T-cell (primary cell): ENCODE results near the gene IL17D. TPM values are rescaled to one million over a fixed set of nuclear protein-coding genes. Genes with fewer than 3 reads are reported as not detected.

Experiments used
- ATAC-seq, 4 experiments: fragments of 200-7000 bp in 3 of 4; fragments of 150-1000 bp in 1 of 4; cut with Tn5 transposase; replicated peaks in 1 of 4; 1 replicate in 3 of 4; 2 replicates in 1 of 4; pipeline ENCODE4 v1.10.0; 2021; ENCODE audit warnings: moderate library complexity in 3 of 4, mild to moderate bottlenecking in 2 of 4, moderate number of reproducible peaks in 1 of 4
- CTCF ChIA-PET, 2 donors: fragments of 300-600 bp; sonication (Branson Sonifier 250); formaldehyde crosslinking; loops; one replicate each; lab custom pipeline; 2022; ENCODE audit warnings: antibody characterized with exemption in 2 of 2; lab: Charles Lee
- POLR2A ChIA-PET, 2 donors: fragments of 300-600 bp; sonication (Branson Sonifier 250); formaldehyde crosslinking; loops; one replicate each; lab custom pipeline; 2022; ENCODE audit warnings: antibody characterized with exemption in 2 of 2; lab: Charles Lee
- DNase-seq, 35 experiments: peaks; one replicate each; pipeline versions ENCODE4 v3.0.0 to v3.0.0-alpha.2; 2013 to 2023
- H3K27ac ChIP-seq: one replicate; pipeline ENCODE4 v1.5.1; 2013; ENCODE audit warnings: low read length
- H3K27me3 ChIP-seq, 2 experiments: replicated peaks in 1 of 2; 1 replicate in 1 of 2; 2 replicates in 1 of 2; pipeline versions ENCODE4 v1.6.1 to v1.7.0; 2013; ENCODE audit warnings: low read length in 1 of 2, mixed read lengths in 1 of 2; ENCODE audit not compliant: control insufficient read depth in 2 of 2, insufficient read depth in 2 of 2; ENCODE audit errors: extremely low read depth in 1 of 2
- H3K36me3 ChIP-seq, 2 donors: 1 replicate in 1 of 2; 2 replicates in 1 of 2; pipeline versions ENCODE4 v1.6.1 to v1.7.0; 2013; ENCODE audit warnings: low read length in 1 of 2; ENCODE audit not compliant: control insufficient read depth in 2 of 2, insufficient read depth in 1 of 2; ENCODE audit errors: extremely low read depth in 1 of 2
- H3K4me1 ChIP-seq, 2 experiments: 1 replicate in 1 of 2; 2 replicates in 1 of 2; pipeline versions ENCODE4 v1.6.1 to v1.7.0; 2013; ENCODE audit warnings: low read length in 2 of 2, mixed read lengths in 1 of 2; ENCODE audit not compliant: insufficient read depth in 2 of 2, control insufficient read depth in 1 of 2; ENCODE audit errors: extremely low read depth in 1 of 2
- H3K4me3 ChIP-seq, 2 donors: 1 replicate in 1 of 2; 2 replicates in 1 of 2; pipeline versions ENCODE4 v1.5.1 to v1.7.0; 2013; ENCODE audit warnings: mild to moderate bottlenecking in 2 of 2, low read length in 1 of 2, moderate library complexity in 1 of 2; ENCODE audit not compliant: control insufficient read depth in 1 of 2; ENCODE audit errors: extremely low read depth in 1 of 2
- H3K9me3 ChIP-seq: 2 replicates; pipeline ENCODE4 v1.7.0; 2013
- H3K27ac Mint-ChIP-seq, 2 donors: one replicate each; pipeline ENCODE4 v1.8.0; 2020 to 2021; ENCODE audit warnings: mild to moderate bottlenecking in 2 of 2, mixed read lengths in 2 of 2
- H3K27me3 Mint-ChIP-seq, 2 donors: one replicate each; pipeline ENCODE4 v1.8.0; 2021 to 2022; ENCODE audit warnings: mixed read lengths in 2 of 2
- H3K36me3 Mint-ChIP-seq: one replicate; pipeline ENCODE4 v1.8.0; 2021; ENCODE audit warnings: mixed read lengths
- H3K4me1 Mint-ChIP-seq, 3 donors: one replicate each; pipeline ENCODE4 v1.8.0; 2020 to 2022; ENCODE audit warnings: mixed read lengths in 3 of 3, mild to moderate bottlenecking in 1 of 3
- H3K4me3 Mint-ChIP-seq, 3 donors: one replicate each; pipeline ENCODE4 v1.8.0; 2020 to 2022; ENCODE audit warnings: mild to moderate bottlenecking in 3 of 3, mixed read lengths in 3 of 3, moderate library complexity in 3 of 3
- H3K9me3 Mint-ChIP-seq, 3 donors: one replicate each; pipeline ENCODE4 v1.8.0; 2020 to 2022; ENCODE audit warnings: mixed read lengths in 3 of 3
- WGBS: methylation state at CpG from one replicate; pipeline ENCODE4 v1.1.5; 2013; ENCODE audit warnings: missing lambda C conversion rate; ENCODE audit not compliant: insufficient coverage; 5-methylcytosine and 5-hydroxymethylcytosine counted together
- total RNA-seq, 35 experiments: library from RNA in 6 of 35; stranded (reverse) in 6 of 35; fragments of 120-200 nt in 1 of 35; gene quantifications; one replicate each; pipeline versions ENCODE4 v1.2.1 to v1.2.4 and lab custom pipeline; 2013 to 2026

IL17D gene
- total RNA-seq, 5 donors from 2014 or later (not counting 1 experiment from before 2014, with no cell fraction given): 0.13 to 0.20 (median 0.16) TPM; not detected in 2

DNA sequence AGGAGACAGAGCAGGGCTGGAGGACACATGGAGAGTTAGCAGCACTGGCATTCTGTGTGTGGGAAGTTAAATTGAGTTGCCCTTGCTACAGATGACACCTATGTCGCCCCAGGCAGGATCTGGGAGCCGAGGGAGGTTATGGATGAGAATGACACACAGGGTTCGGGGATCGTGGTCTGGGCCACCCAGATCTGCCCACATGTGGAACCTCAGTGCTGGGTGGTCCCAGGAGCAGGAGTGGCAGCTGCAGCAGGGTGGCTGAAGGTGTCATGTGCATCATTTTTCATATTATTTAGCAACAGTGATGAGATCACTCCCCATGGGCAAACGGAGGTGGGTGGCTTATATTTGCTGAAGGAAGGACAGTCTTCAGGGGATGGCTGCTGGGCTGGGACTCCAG, 3.2 kb downstream of the IL17D start:
- Histone ChIP-seq H3K4me3 (no peak overlapping the region), H3K4me1 (peaks cover 0 to 13% of the 10 kb centered on the region in 2 experiments), H3K9me3 (no peaks in the 10 kb centered on the region), H3K27ac (no peak overlapping the region), H3K36me3 (no peaks in the 10 kb centered on the region), H3K27me3 (peaks cover 0 to 11% of the 10 kb centered on the region in 2 experiments)
- H3K4me1 Mint-ChIP-seq: peaks cover 7 to 16% (median 13%) of the 10 kb centered on the region in 3 donors
- peaks cover 3% of the 10 kb centered on the region in 2 donors for H3K27me3 Mint-ChIP-seq
- ATAC-seq (no peak), DNase-seq (no peak)
- ChIA-PET CTCF (interaction anchor here in 1 of 2 donors (0.8 kb wide), 1 partner anchor 12 kb away, joined by 3 read pairs; no protein-coding TSS in a partner anchor), POLR2A (no interaction called here)
- no peak overlapping the region for H3K4me3 Mint-ChIP-seq
- H3K9me3 Mint-ChIP-seq: no peaks in the 10 kb centered on the region
- no peaks in the 10 kb centered on the region for H3K36me3 Mint-ChIP-seq
- WGBS: 100% methylated on average over 4 of the region's 5 CpGs
- no peak overlapping the region for H3K27ac Mint-ChIP-seq

DNA sequence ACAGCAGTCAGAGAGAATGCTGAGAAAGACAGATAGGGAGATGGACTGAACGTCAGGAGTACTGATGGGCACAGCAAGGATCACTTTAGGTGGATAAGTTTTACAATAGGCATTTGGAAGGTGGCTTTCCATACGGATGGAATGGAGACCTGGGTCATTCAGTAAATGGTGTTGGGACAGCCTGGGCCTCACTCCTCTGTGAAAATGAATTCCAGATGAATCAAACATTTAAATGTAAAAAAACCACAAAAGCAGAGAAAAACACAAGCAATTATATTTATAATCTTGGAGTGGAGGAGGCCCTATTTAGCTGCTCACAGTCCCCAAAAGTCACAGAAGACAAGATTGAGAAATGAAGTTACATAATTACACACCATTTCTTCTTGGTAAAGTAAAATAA, 4.7 kb downstream of the IL17D start:
- H3K27ac ChIP-seq: no peak overlapping the region
- H3K27me3 Mint-ChIP-seq: peaks cover 0 to 9% of the 10 kb centered on the region in 2 donors
- DNase-seq (no peak), ATAC-seq (no peak)
- no peaks in the 10 kb centered on the region for H3K9me3 Mint-ChIP-seq
- CTCF ChIA-PET: interaction anchor here (0.6 to 1.4 kb wide), 3 partner anchors 20 to 517 kb away, joined by 3 to 5 read pairs (median 4); no protein-coding TSS in a partner anchor
- peaks cover 2 to 16% (median 8%) of the 10 kb centered on the region in 3 donors for H3K4me1 Mint-ChIP-seq
- no peaks in the 10 kb centered on the region for H3K9me3 ChIP-seq
- no peaks in the 10 kb centered on the region for H3K36me3 Mint-ChIP-seq
- H3K4me1 ChIP-seq: peaks cover 0 to 12% of the 10 kb centered on the region in 2 experiments
- 100% methylated on average over 1 of the region's 2 CpGs for WGBS
- peaks cover 0 to 13% of the 10 kb centered on the region in 2 experiments for H3K27me3 ChIP-seq
- no peak overlapping the region for H3K4me3 ChIP-seq
- H3K36me3 ChIP-seq: no peaks in the 10 kb centered on the region
- no peak overlapping the region for H3K4me3 Mint-ChIP-seq
- POLR2A ChIA-PET: interaction anchor here in 1 of 2 donors (0.7 kb wide), 1 partner anchor 238 kb away, joined by 12 read pairs; no protein-coding TSS in a partner anchor
- H3K27ac Mint-ChIP-seq: no peak overlapping the region

DNA sequence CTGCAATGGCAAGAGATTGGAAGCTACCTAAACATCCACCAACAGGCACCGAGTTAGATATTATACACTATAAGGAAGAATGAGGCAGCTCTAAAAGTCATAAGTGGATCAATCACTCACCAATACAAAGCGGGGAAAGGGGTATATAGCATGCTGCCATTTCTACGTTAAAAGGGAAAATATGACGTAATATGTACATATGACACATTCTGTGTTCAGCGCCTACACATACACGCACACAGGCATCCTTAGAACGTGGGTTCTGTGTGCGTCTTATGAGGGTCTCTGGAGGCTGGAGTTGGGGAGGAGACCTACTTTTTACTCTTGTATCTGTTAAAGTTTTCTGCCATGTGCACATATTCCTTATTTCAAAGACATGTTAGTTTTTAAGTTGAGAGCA, 5.9 kb downstream of the IL17D start:
- Histone ChIP-seq H3K9me3 (no peaks in the 10 kb centered on the region), H3K27me3 (peaks cover 0 to 16% of the 10 kb centered on the region in 2 experiments), H3K36me3 (no peaks in the 10 kb centered on the region), H3K27ac (no peak overlapping the region), H3K4me3 (no peak overlapping the region), H3K4me1 (peaks cover 0 to 11% of the 10 kb centered on the region in 2 experiments)
- H3K9me3 Mint-ChIP-seq: no peaks in the 10 kb centered on the region
- no peak overlapping the region for H3K27ac Mint-ChIP-seq
- DNase-seq (no peak), ATAC-seq (no peak)
- ChIA-PET CTCF (interaction anchor here (0.8 to 1.4 kb wide), 3 partner anchors 107 to 212 kb away, joined by 4 to 8 read pairs (median 4); no protein-coding TSS in a partner anchor), POLR2A (interaction anchor here in 1 of 2 donors (0.6 kb wide), 1 partner anchor 33 kb away, joined by 3 read pairs; no protein-coding TSS in a partner anchor)
- no peaks in the 10 kb centered on the region for H3K36me3 Mint-ChIP-seq
- peaks cover 2 to 20% (median 11%) of the 10 kb centered on the region in 3 donors for H3K4me1 Mint-ChIP-seq
- H3K27me3 Mint-ChIP-seq: peaks cover 0 to 11% of the 10 kb centered on the region in 2 donors
- no CpG with 5 or more reads among the region's 8 CpGs for WGBS
- no peak overlapping the region for H3K4me3 Mint-ChIP-seq

DNA sequence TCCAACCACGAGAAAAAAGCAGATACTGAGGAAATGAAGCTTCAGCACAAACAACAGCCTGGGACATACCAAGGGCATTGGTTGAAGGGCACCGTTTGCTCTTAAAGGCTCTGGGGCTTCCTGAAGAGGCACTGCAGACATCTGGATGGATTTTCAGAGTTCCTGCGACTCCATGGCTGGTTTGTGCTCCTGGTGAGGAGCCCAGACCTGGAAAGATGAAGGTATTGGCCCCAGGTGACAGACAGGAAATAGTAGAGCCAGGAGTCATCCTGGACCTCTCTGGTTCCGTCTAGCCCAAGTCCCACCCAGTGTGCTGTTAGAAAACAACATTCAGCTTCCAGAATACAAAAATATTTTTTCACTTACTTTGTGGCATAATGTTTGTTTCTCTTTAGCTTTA, 6.3 kb downstream of the IL17D start:
- ATAC-seq (no peak), DNase-seq (no peak)
- H3K36me3 Mint-ChIP-seq: no peaks in the 10 kb centered on the region
- no peaks in the 10 kb centered on the region for H3K36me3 ChIP-seq
- no peak overlapping the region for H3K27ac ChIP-seq
- POLR2A ChIA-PET: interaction anchor here in 1 of 2 donors (0.6 to 0.7 kb wide), 3 partner anchors 34 to 767 kb away, joined by 3 to 7 read pairs (median 3); no protein-coding TSS in a partner anchor
- no peak overlapping the region for H3K4me3 Mint-ChIP-seq
- WGBS: 68% methylated on average over 3 of the region's 4 CpGs
- H3K27ac Mint-ChIP-seq: no peak overlapping the region
- peaks cover 2 to 16% (median 8%) of the 10 kb centered on the region in 3 donors for H3K4me1 Mint-ChIP-seq
- no peaks in the 10 kb centered on the region for H3K9me3 Mint-ChIP-seq
- H3K4me1 ChIP-seq: peaks cover 0 to 8% of the 10 kb centered on the region in 2 experiments
- H3K27me3 Mint-ChIP-seq: peaks cover 0 to 11% of the 10 kb centered on the region in 2 donors
- no peaks in the 10 kb centered on the region for H3K9me3 ChIP-seq
- CTCF ChIA-PET: interaction anchor here (0.6 to 1.0 kb wide), 6 partner anchors 41 to 1081 kb away, joined by 3 to 8 read pairs (median 4); no protein-coding TSS in a partner anchor
- H3K27me3 ChIP-seq: peaks cover 0 to 20% of the 10 kb centered on the region in 2 experiments
- H3K4me3 ChIP-seq: no peak overlapping the region

DNA sequence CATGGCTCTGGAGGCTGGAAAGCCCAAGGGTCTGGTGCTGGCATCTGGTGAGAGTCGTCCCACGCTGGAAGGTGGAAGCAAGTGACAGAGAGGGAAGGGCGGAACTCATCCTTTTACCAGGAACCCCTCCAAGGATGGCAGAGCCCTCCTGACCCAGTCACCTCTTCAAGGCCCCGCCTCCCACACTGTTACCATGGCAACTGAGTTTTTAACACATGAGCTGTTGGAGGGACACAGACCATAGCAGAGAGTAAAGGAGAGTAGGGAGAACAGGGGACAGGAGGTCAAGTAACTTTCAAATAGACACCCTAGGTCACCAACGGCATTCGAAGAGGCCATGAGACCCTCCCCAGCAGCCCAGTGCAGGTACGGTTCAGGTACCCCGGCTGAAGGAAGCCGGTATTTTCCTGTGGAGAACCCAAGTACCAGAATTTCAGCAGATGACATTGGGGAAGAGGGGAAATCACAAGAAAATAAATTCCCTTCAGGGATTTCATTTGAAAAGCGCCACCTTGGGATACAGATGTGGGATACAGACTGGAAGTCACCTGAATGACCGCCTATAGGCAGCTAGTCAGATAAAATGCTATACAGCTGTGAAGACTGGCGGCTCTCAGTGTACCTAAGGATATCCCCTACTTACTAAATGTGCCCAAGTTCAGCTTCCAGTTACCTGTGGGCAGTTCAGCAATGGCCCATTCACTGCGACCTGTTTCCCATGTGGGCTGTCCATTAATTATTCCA, 8.0 kb downstream of the IL17D start:
- H3K9me3 Mint-ChIP-seq: no peaks in the 10 kb centered on the region
- H3K27me3 Mint-ChIP-seq: peaks cover 0 to 11% of the 10 kb centered on the region in 2 donors
- no peak overlapping the region for H3K4me3 Mint-ChIP-seq
- ATAC-seq: no peak
- no peak overlapping the region for H3K27ac Mint-ChIP-seq
- peaks cover 2 to 14% (median 8%) of the 10 kb centered on the region in 3 donors for H3K4me1 Mint-ChIP-seq
- no peak overlapping the region for H3K27ac ChIP-seq
- POLR2A ChIA-PET: no interaction called here
- H3K36me3 ChIP-seq: no peaks in the 10 kb centered on the region
- DNase-seq: peak in 1 of 35 experiments; percentile 9
- CTCF ChIA-PET: interaction anchor here (0.5 to 1.2 kb wide), 8 partner anchors 72 to 726 kb away, joined by 3 to 7 read pairs (median 4); no protein-coding TSS in a partner anchor
- peaks cover 0 to 21% of the 10 kb centered on the region in 2 experiments for H3K27me3 ChIP-seq
- no peaks in the 10 kb centered on the region for H3K9me3 ChIP-seq
- H3K4me1 ChIP-seq: peaks cover 0 to 8% of the 10 kb centered on the region in 2 experiments
- H3K36me3 Mint-ChIP-seq: no peaks in the 10 kb centered on the region
- 91% methylated on average over 8 of the region's 13 CpGs for WGBS
- H3K4me3 ChIP-seq: no peak overlapping the region

DNA sequence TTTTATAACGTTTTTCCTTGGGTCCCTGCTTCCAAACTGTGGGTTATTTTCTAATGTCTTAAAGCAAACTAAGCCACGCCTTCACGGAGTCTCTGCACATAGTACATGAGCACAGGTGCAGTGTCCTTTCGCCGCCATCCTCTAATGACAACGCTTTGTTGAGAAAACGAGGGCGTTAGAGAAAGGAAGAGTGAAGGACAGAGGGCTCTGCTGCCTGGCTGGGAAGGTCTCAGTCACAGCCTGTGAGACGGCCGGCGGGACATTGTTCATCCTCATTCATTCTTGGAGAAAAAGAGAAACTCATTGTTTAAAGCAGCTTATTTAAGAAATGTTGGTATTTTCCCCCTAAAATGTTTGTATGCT, 9.5 kb downstream of the IL17D start:
- H3K4me1 ChIP-seq: peaks cover 0 to 8% of the 10 kb centered on the region in 2 experiments
- H3K36me3 ChIP-seq: no peaks in the 10 kb centered on the region
- Mint-ChIP-seq H3K9me3 (no peaks in the 10 kb centered on the region), H3K27me3 (peaks cover 0 to 11% of the 10 kb centered on the region in 2 donors), H3K4me1 (peaks cover 2 to 14% (median 8%) of the 10 kb centered on the region in 3 donors), H3K4me3 (peak overlapping the region in 1 of 3 donors; percentile 7), H3K36me3 (no peaks in the 10 kb centered on the region), H3K27ac (no peak overlapping the region)
- no peak overlapping the region for H3K27ac ChIP-seq
- ATAC-seq: no peak
- no peak for DNase-seq
- H3K9me3 ChIP-seq: no peaks in the 10 kb centered on the region
- WGBS: 96% methylated on average over 6 of the region's 11 CpGs
- H3K4me3 ChIP-seq: no peak overlapping the region
- H3K27me3 ChIP-seq: peaks cover 0 to 23% of the 10 kb centered on the region in 2 experiments
- CTCF ChIA-PET: interaction anchor here in 1 of 2 donors (1.0 kb wide), 1 partner anchor 116 kb away, joined by 3 read pairs; no protein-coding TSS in a partner anchor
- POLR2A ChIA-PET: no interaction called here
